Uterus (tissue), 2 donors: ENCODE measurements around the gene RMDN3.

Experiments used
- CTCF ChIP-seq, 4 experiments: fragments of 200-600 bp in 2 of 4; fragments of 450-650 bp in 2 of 4; sonication (generic) in 2 of 4; IDR thresholded peaks; one replicate each; pipeline ENCODE4 v1.5.1; 2016 to 2019; ENCODE audit warnings: antibody characterized with exemption in 4 of 4, mild to moderate bottlenecking in 2 of 4, moderate library complexity in 1 of 4
- POLR2A ChIP-seq, 2 donors: fragments of 450-650 bp; IDR thresholded peaks; one replicate each; pipeline ENCODE4 v1.6.1; 2016; ENCODE audit warnings: antibody characterized with exemption in 2 of 2, mild to moderate bottlenecking in 1 of 2, moderate library complexity in 1 of 2

GRCh38 chr15:40747685-40748631 lies 7.1 kb downstream of the RMDN3 start:
- TF ChIP-seq CTCF (IDR thresholded peaks at IDR 0.05) (no peak), POLR2A (IDR thresholded peaks at IDR 0.05) (no peak)
